ENCODE data around the gene ZBTB20.

The ZBTB20 gene

DNA sequence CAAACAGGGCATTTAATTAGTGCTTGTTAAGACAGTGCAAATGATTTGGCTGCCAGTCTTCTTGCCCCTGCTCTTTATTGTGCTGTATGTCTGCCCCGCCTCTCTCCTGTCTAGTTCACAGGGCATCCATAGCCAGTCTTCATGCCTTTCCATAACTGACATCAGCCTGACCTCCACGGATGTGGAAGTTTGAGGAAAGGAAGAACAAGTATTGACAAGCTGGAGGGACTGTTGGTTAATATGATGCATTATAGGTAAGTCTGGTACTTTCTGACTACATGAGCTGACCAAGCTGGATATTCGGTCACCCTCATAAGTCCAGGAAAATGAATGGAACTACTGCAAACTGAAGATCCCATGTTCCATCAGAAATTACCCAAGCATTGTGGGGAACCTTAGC, 527.3 kb downstream of the ZBTB20 start:
- no peak overlapping the region for H3K9ac ChIP-seq (ENCODE audit: low read length)
- TF ChIP-seq, protein P1, sequence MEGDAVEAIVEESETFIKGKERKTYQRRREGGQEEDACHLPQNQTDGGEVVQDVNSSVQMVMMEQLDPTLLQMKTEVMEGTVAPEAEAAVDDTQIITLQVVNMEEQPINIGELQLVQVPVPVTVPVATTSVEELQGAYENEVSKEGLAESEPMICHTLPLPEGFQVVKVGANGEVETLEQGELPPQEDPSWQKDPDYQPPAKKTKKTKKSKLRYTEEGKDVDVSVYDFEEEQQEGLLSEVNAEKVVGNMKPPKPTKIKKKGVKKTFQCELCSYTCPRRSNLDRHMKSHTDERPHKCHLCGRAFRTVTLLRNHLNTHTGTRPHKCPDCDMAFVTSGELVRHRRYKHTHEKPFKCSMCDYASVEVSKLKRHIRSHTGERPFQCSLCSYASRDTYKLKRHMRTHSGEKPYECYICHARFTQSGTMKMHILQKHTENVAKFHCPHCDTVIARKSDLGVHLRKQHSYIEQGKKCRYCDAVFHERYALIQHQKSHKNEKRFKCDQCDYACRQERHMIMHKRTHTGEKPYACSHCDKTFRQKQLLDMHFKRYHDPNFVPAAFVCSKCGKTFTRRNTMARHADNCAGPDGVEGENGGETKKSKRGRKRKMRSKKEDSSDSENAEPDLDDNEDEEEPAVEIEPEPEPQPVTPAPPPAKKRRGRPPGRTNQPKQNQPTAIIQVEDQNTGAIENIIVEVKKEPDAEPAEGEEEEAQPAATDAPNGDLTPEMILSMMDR (IDR thresholded peaks at IDR 0.05; ENCODE audit: low read depth, low read length) = no peak
- TF ChIP-seq EZH2phosphoT487 (IDR thresholded peaks at IDR 0.05; ENCODE audit: low read depth) = no peak
- H3K4me2 ChIP-seq (ENCODE audit: low read length) = no peak overlapping the region

DNA sequence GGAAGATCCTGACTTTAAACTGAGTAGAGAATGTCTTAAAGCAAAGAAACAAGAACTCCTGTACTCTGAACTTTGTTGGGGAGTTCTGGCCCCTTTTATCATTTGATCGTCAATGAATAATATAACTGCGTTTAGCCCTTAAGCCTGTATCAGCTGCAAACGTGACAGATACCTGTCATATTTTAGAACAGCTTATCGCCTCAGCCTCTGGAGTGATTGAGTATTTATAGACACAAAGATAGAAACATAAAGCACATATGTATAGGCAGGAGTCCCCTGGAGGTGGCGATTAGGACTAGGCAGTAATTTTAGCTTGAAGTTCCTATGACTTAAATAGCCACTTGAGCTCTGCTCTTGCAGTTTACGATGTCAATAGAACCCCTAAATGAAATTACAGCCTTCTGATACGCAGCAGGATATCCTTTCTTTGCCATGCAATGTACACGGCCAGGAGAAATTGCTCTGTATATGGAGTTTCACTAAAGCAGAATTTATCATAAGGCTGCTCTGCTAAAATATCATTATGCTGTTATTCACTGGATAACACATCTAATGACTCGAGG, 531.5 kb downstream of the ZBTB20 start:
- TF ChIP-seq, protein P1 (IDR thresholded peaks at IDR 0.05; ENCODE audit: low read depth, low read length) = no peak
- no peak for TF ChIP-seq EZH2phosphoT487 (IDR thresholded peaks at IDR 0.05; ENCODE audit: low read depth)
- H3K9me3 ChIP-seq (ENCODE audit: insufficient read depth, low read length) = no peaks in the 10 kb centered on the region

More for the DNA sequence above, 527.3 kb downstream of the ZBTB20 start:
- no peaks in the 10 kb centered on the region for H3K9me3 ChIP-seq (ENCODE audit: insufficient read depth, low read length)
- no peaks in the 10 kb centered on the region for H3K27me3 ChIP-seq (ENCODE audit: low read depth, low read length)
- no peaks in the 10 kb centered on the region for H3K79me2 ChIP-seq (ENCODE audit: low read length)
- no peak overlapping the region for H2AFZ ChIP-seq (ENCODE audit: low read depth, low read length)
- no peak overlapping the region for H3K27ac ChIP-seq (ENCODE audit: low read length)
- peaks cover 6% of the 10 kb centered on the region; the same call in 1 of the 2 replicates for H3K4me1 ChIP-seq (ENCODE audit: low read length)
- H3K36me3 ChIP-seq (replicated peaks; ENCODE audit: low read depth, low read length) = no peaks in the 10 kb centered on the region
- H3K4me3 ChIP-seq (ENCODE audit: low read length) = no peak overlapping the region
- H4K20me1 ChIP-seq (ENCODE audit: insufficient read depth, low read length) = no peaks in the 10 kb centered on the region

DNA sequence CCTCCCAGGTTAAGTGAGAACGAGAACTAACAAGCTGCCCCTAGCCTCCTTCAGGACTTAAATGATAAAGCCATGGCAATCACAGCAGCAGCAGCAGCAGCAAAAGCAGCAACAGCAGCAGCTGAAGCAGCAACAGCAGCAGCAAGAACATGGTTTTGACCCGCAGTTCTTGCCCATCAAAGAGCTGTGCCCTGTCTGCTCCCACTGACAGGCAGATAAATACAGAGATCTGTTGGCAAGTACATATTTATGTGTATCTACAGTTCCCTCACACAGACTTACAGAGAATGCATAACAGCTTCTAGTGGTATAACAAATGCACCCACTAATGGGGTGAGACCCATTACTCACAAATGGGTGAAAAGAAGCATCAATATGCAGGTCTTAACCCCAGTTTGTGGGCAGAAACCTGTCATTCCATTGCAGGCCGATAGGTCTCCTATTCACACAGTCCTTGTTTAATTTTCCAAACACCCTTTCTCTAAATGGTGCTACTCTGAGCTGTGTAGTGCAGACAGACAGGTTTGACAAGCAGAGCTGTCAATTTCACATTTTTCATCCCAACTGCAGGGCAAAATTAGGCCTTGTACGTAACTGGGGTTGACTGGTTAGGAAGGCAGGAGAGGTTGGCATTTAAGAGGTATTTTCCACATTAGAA, 537.0 kb downstream of the ZBTB20 start:
- Histone ChIP-seq H3K36me3 (replicated peaks; ENCODE audit: low read depth, low read length) (no peaks in the 10 kb centered on the region), H3K27me3 (ENCODE audit: low read depth, low read length) (no peaks in the 10 kb centered on the region), H3K9me3 (ENCODE audit: insufficient read depth, low read length) (no peaks in the 10 kb centered on the region), H4K20me1 (ENCODE audit: insufficient read depth, low read length) (no peaks in the 10 kb centered on the region), H3K4me2 (ENCODE audit: low read length) (no peak overlapping the region), H2AFZ (ENCODE audit: low read depth, low read length) (no peak overlapping the region), H3K9ac (ENCODE audit: low read length) (no peak overlapping the region), H3K4me1 (ENCODE audit: low read length) (no peaks in the 10 kb centered on the region), H3K27ac (ENCODE audit: low read length) (no peak overlapping the region), H3K79me2 (ENCODE audit: low read length) (no peaks in the 10 kb centered on the region), H3K4me3 (ENCODE audit: low read length) (no peak overlapping the region)
- TF ChIP-seq EZH2phosphoT487 (IDR thresholded peaks at IDR 0.05; ENCODE audit: low read depth) = no peak
- TF ChIP-seq, protein P1 (IDR thresholded peaks at IDR 0.05; ENCODE audit: low read depth, low read length) = no peak

More for the DNA sequence above, 531.5 kb downstream of the ZBTB20 start:
- Histone ChIP-seq H3K4me2 (ENCODE audit: low read length) (no peak overlapping the region), H3K27me3 (ENCODE audit: low read depth, low read length) (no peaks in the 10 kb centered on the region), H3K79me2 (ENCODE audit: low read length) (no peaks in the 10 kb centered on the region), H4K20me1 (ENCODE audit: insufficient read depth, low read length) (no peaks in the 10 kb centered on the region), H3K4me1 (ENCODE audit: low read length) (no peaks in the 10 kb centered on the region), H2AFZ (ENCODE audit: low read depth, low read length) (no peak overlapping the region), H3K27ac (ENCODE audit: low read length) (no peak overlapping the region), H3K36me3 (replicated peaks; ENCODE audit: low read depth, low read length) (no peaks in the 10 kb centered on the region), H3K4me3 (ENCODE audit: low read length) (no peak overlapping the region), H3K9ac (ENCODE audit: low read length) (no peak overlapping the region)

DNA sequence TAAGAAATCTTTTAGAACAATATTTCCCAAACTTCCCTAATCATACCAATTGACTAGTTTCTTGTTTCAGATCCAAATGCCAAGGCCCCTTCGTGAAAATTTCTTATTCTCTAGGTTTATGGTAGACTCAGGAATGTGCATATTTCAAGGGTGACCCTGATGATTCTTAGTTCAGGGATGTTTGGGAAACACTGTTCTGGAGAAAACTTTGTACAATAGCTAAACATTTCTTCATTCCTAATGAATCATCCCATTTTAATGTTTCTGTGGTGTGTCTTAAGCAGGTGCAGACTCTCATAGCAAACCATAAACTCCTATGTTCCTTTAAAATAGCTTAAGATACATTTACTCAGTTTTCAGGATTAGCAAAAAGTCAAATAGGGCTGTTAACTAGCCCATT, 538.8 kb downstream of the ZBTB20 start:
- Histone ChIP-seq H3K79me2 (ENCODE audit: low read length) (no peaks in the 10 kb centered on the region), H3K9me3 (ENCODE audit: insufficient read depth, low read length) (no peaks in the 10 kb centered on the region), H3K27me3 (ENCODE audit: low read depth, low read length) (no peaks in the 10 kb centered on the region), H4K20me1 (ENCODE audit: insufficient read depth, low read length) (no peaks in the 10 kb centered on the region), H3K36me3 (replicated peaks; ENCODE audit: low read depth, low read length) (no peaks in the 10 kb centered on the region), H3K4me1 (ENCODE audit: low read length) (no peaks in the 10 kb centered on the region), H3K9ac (ENCODE audit: low read length) (no peak overlapping the region), H3K27ac (ENCODE audit: low read length) (no peak overlapping the region), H3K4me3 (ENCODE audit: low read length) (no peak overlapping the region), H2AFZ (ENCODE audit: low read depth, low read length) (no peak overlapping the region), H3K4me2 (ENCODE audit: low read length) (no peak overlapping the region)
- TF ChIP-seq, protein P1 (IDR thresholded peaks at IDR 0.05; ENCODE audit: low read depth, low read length) = no peak
- no peak for TF ChIP-seq EZH2phosphoT487 (IDR thresholded peaks at IDR 0.05; ENCODE audit: low read depth)

Data from OCI-LY3 (cell line).